IMR-90 (cell line): ENCODE data around the gene GLT1D1. TPM values are rescaled to one million over a fixed set of nuclear protein-coding genes. Genes with fewer than 3 reads are reported as not detected.

ENCODE experiments used
- ATAC-seq: fragments of 200-7000 bp; cut with Tn5 transposase; 2 replicates; pipeline ENCODE4 v1.9.1; 2020; ENCODE audit warnings: low read depth, mild to moderate bottlenecking, moderate library complexity
- BruUV-seq: library from RNA; stranded (reverse); fragments of 400-500 nt; replicated peaks from 2 replicates; lab custom pipeline; 2021; lab: Mats Ljungman, UMichigan
- CTCF ChIA-PET: fragments of 300-600 bp; formaldehyde crosslinking; extraction: SDS; loops from one replicate; lab custom pipeline; 2021; ENCODE audit warnings: antibody characterized with exemption; lab: Yijun Ruan, JAX
- POLR2A ChIA-PET: fragments of 300-600 bp; sonication (Branson Sonifier 250); formaldehyde crosslinking; loops from one replicate; lab custom pipeline; 2022; ENCODE audit warnings: antibody characterized with exemption; ENCODE audit not compliant: unreplicated experiment; lab: Charles Lee
- DNase-seq: peaks from one replicate; pipeline ENCODE4 v3.0.0; 2013
- H2AFZ ChIP-seq: replicated peaks from 2 replicates; pipeline ENCODE3; 2013; ENCODE audit warnings: low read length, mild to moderate bottlenecking; ENCODE audit not compliant: poor library complexity
- H2AK5ac ChIP-seq: 2 replicates; pipeline ENCODE4 v1.6.1; 2013; ENCODE audit warnings: low read depth, low read length, inconsistent platforms
- H2AK9ac ChIP-seq: replicated peaks from 2 replicates; pipeline ENCODE3; 2013; ENCODE audit warnings: mild to moderate bottlenecking, low read depth, low read length, moderate library complexity; ENCODE audit not compliant: poor library complexity
- H2BK120ac ChIP-seq: 2 replicates; pipeline ENCODE4 v1.6.1; 2013; ENCODE audit warnings: low read depth, low read length, inconsistent platforms
- H2BK15ac ChIP-seq: 3 replicates; pipeline ENCODE4 v1.6.1; 2013; ENCODE audit warnings: low read depth, low read length, inconsistent platforms
- H2BK20ac ChIP-seq: 2 replicates; pipeline ENCODE4 v1.6.1; 2013; ENCODE audit warnings: low read depth, mild to moderate bottlenecking, inconsistent platforms, low read length, moderate library complexity
- H2BK5ac ChIP-seq: 2 replicates; pipeline ENCODE4 v1.6.1; 2013; ENCODE audit warnings: mild to moderate bottlenecking, low read depth, low read length, inconsistent platforms; ENCODE audit not compliant: poor library complexity, severe bottlenecking
- H3K14ac ChIP-seq: replicated peaks from 2 replicates; pipeline ENCODE4 v1.6.1; 2013; ENCODE audit warnings: low read depth, low read length, inconsistent platforms
- H3K18ac ChIP-seq: 2 replicates; pipeline ENCODE4 v1.6.1; 2013; ENCODE audit warnings: low read depth, low read length, control low read depth
- H3K23ac ChIP-seq: 2 replicates; pipeline ENCODE4 v1.6.1; 2013; ENCODE audit warnings: low read depth, low read length, inconsistent platforms
- H3K27ac ChIP-seq: 2 replicates; pipeline ENCODE4 v1.5.1; 2013; ENCODE audit warnings: mild to moderate bottlenecking, control low read depth, low read length; ENCODE audit not compliant: insufficient read depth
- H3K27me3 ChIP-seq: 2 replicates; pipeline ENCODE4 v1.6.1; 2013; ENCODE audit warnings: low read length; ENCODE audit not compliant: control insufficient read depth, insufficient read depth
- H3K36me3 ChIP-seq: 2 replicates; pipeline ENCODE4 v1.6.1; 2013; ENCODE audit warnings: low read length, mixed read lengths; ENCODE audit not compliant: control insufficient read depth, insufficient read depth
- H3K4ac ChIP-seq: 2 replicates; pipeline ENCODE4 v1.6.1; 2013; ENCODE audit warnings: low read depth, low read length, inconsistent platforms
- H3K4me1 ChIP-seq: 2 replicates; pipeline ENCODE4 v1.6.1; 2013; ENCODE audit warnings: low read length, mixed read lengths; ENCODE audit not compliant: control insufficient read depth, insufficient read depth
- H3K4me2 ChIP-seq: 2 replicates; pipeline ENCODE4 v1.6.1; 2013; ENCODE audit warnings: low read depth, mild to moderate bottlenecking, control low read depth, low read length, moderate library complexity
- H3K4me3 ChIP-seq: 2 replicates; pipeline ENCODE4 v1.5.1; 2013; ENCODE audit warnings: low read depth, mild to moderate bottlenecking, control low read depth, low read length, moderate library complexity; ENCODE audit not compliant: insufficient read depth
- H3K56ac ChIP-seq: 2 replicates; pipeline ENCODE4 v1.6.1; 2013; ENCODE audit warnings: low read length, inconsistent platforms; ENCODE audit not compliant: insufficient read depth; ENCODE audit errors: extremely low read depth
- H3K79me1 ChIP-seq, 2 experiments: 2 replicates each; pipeline ENCODE4 v1.6.1; 2013; ENCODE audit warnings: low read length in 2 of 2, inconsistent platforms in 1 of 2, low read depth in 1 of 2
- H3K9ac ChIP-seq: 2 replicates; pipeline ENCODE4 v1.6.1; 2013; ENCODE audit warnings: low read depth, low read length, control low read depth
- H3K9me1 ChIP-seq: 2 replicates; pipeline ENCODE4 v1.6.1; 2013; ENCODE audit warnings: low read length, inconsistent platforms; ENCODE audit not compliant: insufficient read depth
- H3K9me3 ChIP-seq: 2 replicates; pipeline ENCODE4 v1.6.1; 2013; ENCODE audit warnings: low read length; ENCODE audit not compliant: control insufficient read depth, insufficient read depth
- H4K20me1 ChIP-seq: 2 replicates; pipeline ENCODE4 v1.6.1; 2013; ENCODE audit warnings: low read length, inconsistent platforms; ENCODE audit not compliant: insufficient read depth
- H4K5ac ChIP-seq: 2 replicates; pipeline ENCODE4 v1.6.1; 2013; ENCODE audit warnings: mild to moderate bottlenecking, low read depth, low read length, control low read depth
- H4K8ac ChIP-seq, 2 experiments: 2 replicates each; pipeline ENCODE4 v1.6.1; 2013; ENCODE audit warnings: low read depth in 2 of 2, low read length in 2 of 2, control low read depth in 1 of 2, inconsistent platforms in 1 of 2
- H4K91ac ChIP-seq: 2 replicates; pipeline ENCODE4 v1.6.1; 2013; ENCODE audit warnings: low read depth, low read length, inconsistent platforms; ENCODE audit not compliant: insufficient read depth
- BHLHE40 ChIP-seq: fragments of 150-350 bp; IDR thresholded peaks from 2 replicates; pipeline ENCODE4 v1.6.1; 2016; ENCODE audit warnings: mild to moderate bottlenecking, low read depth, low read length
- CEBPB ChIP-seq: IDR thresholded peaks from 2 replicates; pipeline ENCODE4 v1.6.1; 2012; ENCODE audit warnings: low read depth, low read length, improper control_type of control experiment
- CHD1 ChIP-seq: IDR thresholded peaks from 2 replicates; pipeline ENCODE4 v1.6.1; 2012; ENCODE audit warnings: low read depth, low read length, improper control_type of control experiment
- ELK1 ChIP-seq: fragments of 150-350 bp; IDR thresholded peaks from 2 replicates; pipeline ENCODE4 v1.6.1; 2016; ENCODE audit warnings: low read depth, mild to moderate bottlenecking, low read length, moderate library complexity, borderline replicate concordance
- FOS ChIP-seq: fragments of 150-350 bp; IDR thresholded peaks from 2 replicates; pipeline ENCODE4 v1.6.1; 2016; ENCODE audit warnings: low read depth, low read length
- MAFK ChIP-seq: IDR thresholded peaks from 2 replicates; pipeline ENCODE4 v1.6.1; 2012; ENCODE audit warnings: low read depth, low read length, improper control_type of control experiment
- MAZ ChIP-seq: IDR thresholded peaks from 2 replicates; pipeline ENCODE4 v1.6.1; 2012; ENCODE audit warnings: low read depth, mild to moderate bottlenecking, low read length, improper control_type of control experiment, moderate library complexity, borderline replicate concordance
- MXI1 ChIP-seq: IDR thresholded peaks from 2 replicates; pipeline ENCODE4 v1.6.1; 2012; ENCODE audit warnings: low read depth, mild to moderate bottlenecking, low read length, moderate library complexity, borderline replicate concordance
- NFE2L2 ChIP-seq: fragments of 150-350 bp; IDR thresholded peaks from 2 replicates; pipeline ENCODE4 v1.6.1; 2016; ENCODE audit warnings: low read depth, mild to moderate bottlenecking, low read length
- POLR2A ChIP-seq: IDR thresholded peaks from 2 replicates; pipeline ENCODE4 v1.6.1; 2012; ENCODE audit warnings: mild to moderate bottlenecking, low read depth, low read length
- RAD21 ChIP-seq: IDR thresholded peaks from 2 replicates; pipeline ENCODE4 v1.6.1; 2012; ENCODE audit warnings: low read length, improper control_type of control experiment
- RCOR1 ChIP-seq: IDR thresholded peaks from 2 replicates; pipeline ENCODE4 v1.6.1; 2012; ENCODE audit warnings: mild to moderate bottlenecking, low read length, improper control_type of control experiment; ENCODE audit not compliant: insufficient replicate concordance
- RFX5 ChIP-seq: IDR thresholded peaks from 2 replicates; pipeline ENCODE4 v1.8.0; 2012; ENCODE audit warnings: low read depth, mild to moderate bottlenecking, low read length, moderate library complexity
- SMC3 ChIP-seq: fragments of 150-350 bp; IDR thresholded peaks from 2 replicates; pipeline ENCODE4 v1.6.1; 2016; ENCODE audit warnings: low read depth, mild to moderate bottlenecking, antibody characterized with exemption, low read length, moderate library complexity
- WGBS, 2 experiments: methylation state at CpG; one replicate each; pipeline versions ENCODE4 v1.1.5 to v1.1.7; 2013; ENCODE audit warnings: missing lambda C conversion rate in 2 of 2; ENCODE audit not compliant: insufficient read length in 1 of 2; ENCODE audit errors: extremely low coverage in 2 of 2; 5-methylcytosine and 5-hydroxymethylcytosine counted together
- dilution Hi-C: fragments of 300-500 bp; cut with HindIII; formaldehyde crosslinking; loops from one replicate; pipeline ENCODE4 v1.14.3; 2018; ENCODE audit warnings: low sequenced_read_pairs; ENCODE audit not compliant: unreplicated experiment
- in situ Hi-C: fragments of 300-500 bp; cut with MboI; formaldehyde crosslinking; loops from 3 replicates; pipeline ENCODE4 v1.14.3; 2019; ENCODE audit warnings: low sequenced_read_pairs, inconsistent platforms, mixed read lengths
- intact Hi-C: fragments of 100-400 bp; cut with micrococcal nuclease; formaldehyde crosslinking; loops from 2 replicates; pipeline ENCODE4 v1.10.0; 2022
- polyA plus RNA-seq, 3 experiments: library from polyadenylated mRNA; depleted of rRNA; stranded (reverse); fragments of >200 nt; gene quantifications; 2 replicates each; pipeline ENCODE4 v1.2.3, GENCODE V29; 2012; ENCODE audit warnings: low replicate concordance in 1 of 3
- total RNA-seq: library from RNA; depleted of rRNA; stranded (reverse); fragments of >200 nt; gene quantifications from 2 replicates; pipeline ENCODE4 v1.2.3, GENCODE V29; 2012
- TF ChIP-seq, protein P1 (sequence below): fragments of 150-350 bp; IDR thresholded peaks from 2 replicates; pipeline ENCODE4 v1.6.1; 2017; ENCODE audit warnings: mild to moderate bottlenecking, antibody characterized with exemption, low read length, low read depth
- TF ChIP-seq, protein P2 (sequence below): conservative IDR thresholded peaks from 2 replicates; pipeline ENCODE4 v1.5.1; 2012; ENCODE audit warnings: mild to moderate bottlenecking, low read depth, low read length, improper control_type of control experiment

GLT1D1 gene
- total and polyA plus RNA-seq, 2 of the 4 experiments (the other 2 are of a cell fraction), result not detected

- Histone ChIP-seq H3K18ac (no peak overlapping the region), H3K4me1 (peaks cover 3% of the 10 kb centered on the region; the same call in 1 of the 2 replicates), H2BK20ac (no peak overlapping the region), H4K20me1 (no peaks in the 10 kb centered on the region), H3K27ac (no peak overlapping the region), H3K36me3 (no peaks in the 10 kb centered on the region), H3K23ac (no peak overlapping the region), H2AK9ac (no peak overlapping the region), H3K9ac (no peak overlapping the region), H3K79me1 (peaks cover 2 to 3% of the 10 kb centered on the region in 2 experiments; a peak in 1 of 4 replicates), H3K9me1 (no peaks in the 10 kb centered on the region), H2BK5ac (no peak overlapping the region), H4K91ac (no peak overlapping the region), H2AK5ac (no peak overlapping the region), H4K5ac (no peak overlapping the region), H3K9me3 (no peaks in the 10 kb centered on the region; the same call in 1 of the 2 replicates), H2BK120ac (no peak overlapping the region), H3K27me3 (no peaks in the 10 kb centered on the region), H2AFZ (no peak overlapping the region), H3K14ac (no peak overlapping the region), H3K56ac (no peak overlapping the region), H3K4me2 (no peak overlapping the region), H2BK15ac (no peak overlapping the region), H3K4ac (no peak overlapping the region), H4K8ac (no peak overlapping the region), H3K4me3 (no peak overlapping the region)
- in situ Hi-C loops (no loop called here), intact Hi-C loops (no loop called here), dilution Hi-C loops (no loop called here)
- DNase-seq (no peak), ATAC-seq (no peak)
- POLR2A ChIA-PET, result no interaction called here
- no TSS peak for BruUV-seq
- CTCF ChIA-PET, result no interaction called here
- TF ChIP-seq SMC3 (no peak), RAD21 (no peak), CEBPB (no peak), BHLHE40 (no peak), MAFK (no peak), POLR2A (no peak), MXI1 (no peak), FOS (no peak), MAZ (no peak), ELK1 (no peak), NFE2L2 (no peak), CHD1 (no peak), RFX5 (no peak), RCOR1 (no peak)
- TF ChIP-seq, protein P1, sequence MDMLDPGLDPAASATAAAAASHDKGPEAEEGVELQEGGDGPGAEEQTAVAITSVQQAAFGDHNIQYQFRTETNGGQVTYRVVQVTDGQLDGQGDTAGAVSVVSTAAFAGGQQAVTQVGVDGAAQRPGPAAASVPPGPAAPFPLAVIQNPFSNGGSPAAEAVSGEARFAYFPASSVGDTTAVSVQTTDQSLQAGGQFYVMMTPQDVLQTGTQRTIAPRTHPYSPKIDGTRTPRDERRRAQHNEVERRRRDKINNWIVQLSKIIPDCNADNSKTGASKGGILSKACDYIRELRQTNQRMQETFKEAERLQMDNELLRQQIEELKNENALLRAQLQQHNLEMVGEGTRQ, result no peak
- TF ChIP-seq, protein P2, sequence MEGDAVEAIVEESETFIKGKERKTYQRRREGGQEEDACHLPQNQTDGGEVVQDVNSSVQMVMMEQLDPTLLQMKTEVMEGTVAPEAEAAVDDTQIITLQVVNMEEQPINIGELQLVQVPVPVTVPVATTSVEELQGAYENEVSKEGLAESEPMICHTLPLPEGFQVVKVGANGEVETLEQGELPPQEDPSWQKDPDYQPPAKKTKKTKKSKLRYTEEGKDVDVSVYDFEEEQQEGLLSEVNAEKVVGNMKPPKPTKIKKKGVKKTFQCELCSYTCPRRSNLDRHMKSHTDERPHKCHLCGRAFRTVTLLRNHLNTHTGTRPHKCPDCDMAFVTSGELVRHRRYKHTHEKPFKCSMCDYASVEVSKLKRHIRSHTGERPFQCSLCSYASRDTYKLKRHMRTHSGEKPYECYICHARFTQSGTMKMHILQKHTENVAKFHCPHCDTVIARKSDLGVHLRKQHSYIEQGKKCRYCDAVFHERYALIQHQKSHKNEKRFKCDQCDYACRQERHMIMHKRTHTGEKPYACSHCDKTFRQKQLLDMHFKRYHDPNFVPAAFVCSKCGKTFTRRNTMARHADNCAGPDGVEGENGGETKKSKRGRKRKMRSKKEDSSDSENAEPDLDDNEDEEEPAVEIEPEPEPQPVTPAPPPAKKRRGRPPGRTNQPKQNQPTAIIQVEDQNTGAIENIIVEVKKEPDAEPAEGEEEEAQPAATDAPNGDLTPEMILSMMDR, result no peak
- no CpG with 5 or more reads among the region's 2 CpGs for WGBS, 2 experiments
Observed at GRCh38 chr12:128827724-128828123, 25.6 kb upstream of the GLT1D1 start.
